IPS DF 4.7 (cell line): Measurements from ENCODE around the gene MRPS18A.
A peak's percentile ranks its signal among the peaks of the same experiment; 100 is the strongest.
"Not testable (repeated sequence)": the region's sequence is repeated elsewhere in the genome, so short reads cannot be mapped to it uniquely, and the experiment has no call there.

Source experiments
- DNase-seq: peaks from one replicate; pipeline ENCODE4 v3.0.0-alpha.2; 2013; ENCODE audit warnings: low spot score; ENCODE audit errors: extremely low read depth

Gene MRPS18A

DNA sequence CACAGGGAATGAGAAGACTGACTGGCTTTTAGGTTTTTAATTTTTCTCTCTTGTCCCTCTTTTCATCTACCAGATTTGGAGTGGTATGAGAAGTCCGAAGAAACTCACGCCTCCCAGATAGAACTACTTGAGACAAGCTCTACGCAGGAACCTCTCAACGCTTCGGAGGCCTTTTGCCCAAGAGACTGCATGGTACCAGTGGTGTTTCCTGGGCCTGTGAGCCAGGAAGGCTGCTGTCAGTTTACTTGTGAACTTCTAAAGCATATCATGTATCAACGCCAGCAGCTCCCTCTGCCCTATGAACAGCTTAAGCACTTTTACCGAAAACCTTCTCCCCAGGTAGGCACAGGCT is 51.3 kb downstream of the MRPS18A start:
- DNase-seq = no peak

GRCh38 chr6:43635387-43636307 is 51.9 kb downstream of the MRPS18A start, which contains the start of gene MAD2L1BP:
TSS of gene MAD2L1BP (plus strand) at chr6:43635840. CDS start at chr6:43635876, 36 bp downstream.
- no peak for DNase-seq

- DNase-seq = no peak
Observed at GRCh38 chr6:43634702-43635303, 52.8 kb downstream of the MRPS18A start.

GRCh38 chr6:43633002-43633401 is 54.6 kb downstream of the MRPS18A start:
- not testable (repeated sequence) for DNase-seq

- DNase-seq = no peak
Observed at GRCh38 chr6:43630980-43631619, 56.5 kb downstream of the MRPS18A start.

GRCh38 chr6:43629505-43630300 is 57.9 kb downstream of the MRPS18A start:
- DNase-seq = peak; percentile 87

GRCh38 chr6:43629104-43629504 is 58.5 kb downstream of the MRPS18A start, which contains the start of gene GTPBP2:
TSS of gene GTPBP2 (minus strand) at chr6:43629264. CDS start at chr6:43629162, 102 bp downstream.
- peak; percentile 87 for DNase-seq

DNA sequence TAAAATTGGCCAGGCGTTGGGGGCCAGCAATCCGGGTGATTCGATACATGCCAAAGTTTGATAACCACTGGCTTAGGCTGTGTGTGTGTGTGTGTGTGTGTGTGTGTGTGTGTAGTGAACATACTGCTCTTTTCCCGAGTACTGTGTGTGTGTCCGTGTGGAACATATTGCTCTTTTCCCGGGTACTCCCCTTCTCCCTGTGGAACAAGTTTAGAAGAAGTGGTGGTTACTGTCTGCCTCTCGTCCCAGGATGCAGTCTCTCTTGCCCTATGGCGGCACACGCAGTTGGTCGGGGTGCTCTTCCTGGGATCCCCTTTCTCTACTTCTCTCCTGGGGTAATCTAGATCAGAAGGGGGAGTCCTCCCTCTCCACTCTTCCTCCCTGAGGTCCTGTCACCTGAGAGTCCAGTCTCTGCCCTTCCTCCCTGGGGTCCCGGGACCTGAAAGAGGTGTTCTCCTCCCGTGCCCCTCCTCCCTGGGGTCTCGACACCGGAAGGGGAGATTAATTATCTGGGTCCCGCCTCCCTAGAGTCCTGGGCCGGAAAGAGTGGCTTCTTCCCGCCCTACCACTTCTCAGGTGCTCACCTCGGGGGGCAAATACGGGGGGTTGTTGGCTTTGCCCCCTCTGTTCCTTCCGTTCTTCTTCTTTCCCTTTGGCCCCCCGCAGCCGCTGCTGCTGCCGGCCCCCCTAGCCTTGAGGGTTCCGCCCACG is 59.0 kb downstream of the MRPS18A start:
- no peak for DNase-seq

GRCh38 chr6:43627008-43627825 is 60.4 kb downstream of the MRPS18A start:
- no peak for DNase-seq

DNA sequence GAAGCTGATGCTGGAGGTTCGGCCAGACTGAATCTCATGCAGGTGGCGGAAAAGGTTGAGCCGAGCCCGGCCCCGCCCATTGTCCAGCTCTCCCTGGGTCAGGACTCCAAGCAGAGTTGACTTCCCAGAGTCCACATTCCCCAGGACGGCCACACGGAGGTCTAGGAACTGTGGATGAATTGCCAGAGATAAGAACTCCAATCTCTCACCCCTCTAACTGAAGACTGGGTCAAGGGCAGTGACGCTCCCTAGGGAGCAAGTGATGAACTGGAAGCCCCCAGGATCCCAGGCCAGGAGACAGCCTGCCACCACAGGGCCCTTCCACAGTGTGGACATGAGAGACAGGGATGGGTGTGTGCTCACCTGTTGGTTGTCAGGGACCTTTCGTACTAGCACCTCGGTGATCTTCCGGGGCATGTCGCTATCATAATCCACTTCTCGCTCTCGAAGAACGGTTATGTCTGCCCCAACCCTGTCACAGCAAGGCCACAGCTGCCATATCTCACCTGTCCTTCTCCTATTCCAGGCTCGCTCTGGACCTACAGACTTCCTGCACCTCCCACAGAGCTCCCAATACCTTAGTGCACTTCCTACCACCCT is 62.1 kb downstream of the MRPS18A start:
- no peak for DNase-seq

- DNase-seq = no peak
Observed at GRCh38 chr6:43624786-43625288, 62.8 kb downstream of the MRPS18A start.

DNA sequence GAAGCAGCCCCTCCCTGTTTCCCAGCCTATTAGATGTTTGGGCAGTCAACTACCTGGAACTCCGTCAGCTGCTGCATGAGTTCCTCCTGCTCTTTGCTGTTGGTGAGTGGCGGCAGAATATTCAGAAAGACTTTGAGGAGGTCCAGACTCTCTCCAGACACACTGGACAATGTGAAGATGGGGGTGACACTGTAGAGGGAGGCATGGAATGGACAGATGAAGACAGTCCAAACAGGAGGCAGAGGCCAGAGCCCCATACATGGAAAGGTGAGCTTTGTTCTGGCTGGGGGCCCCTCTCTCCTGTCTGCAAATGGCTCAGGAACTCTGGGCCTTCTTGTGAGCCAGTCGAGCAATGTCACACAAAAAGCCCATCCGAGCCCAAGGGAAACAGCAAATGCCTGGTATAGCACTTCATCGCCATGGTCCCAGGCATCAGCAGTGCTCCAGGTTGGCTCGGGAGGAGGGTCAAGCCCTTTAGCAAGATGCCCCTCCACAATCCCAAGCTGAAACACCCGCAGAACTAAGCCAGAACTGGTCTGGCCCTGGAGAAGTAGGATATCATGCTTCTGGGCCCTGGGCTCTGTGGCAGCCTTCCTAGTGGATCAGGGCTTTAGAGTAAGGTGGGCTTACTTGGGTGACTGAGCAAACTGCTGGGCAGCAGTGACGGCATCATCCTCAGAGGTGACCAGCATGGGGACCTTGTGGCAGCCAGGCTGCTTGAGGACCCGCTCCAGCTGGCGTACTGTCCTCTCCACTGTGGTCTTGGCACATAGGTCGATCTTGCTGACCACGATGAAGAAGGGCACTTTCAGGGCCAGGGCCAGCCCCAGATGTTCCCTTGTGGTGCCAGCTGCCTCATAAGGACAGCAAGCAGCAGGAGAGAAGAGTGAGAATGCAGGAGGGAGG is 63.5 kb downstream of the MRPS18A start:
- no peak for DNase-seq

DNA sequence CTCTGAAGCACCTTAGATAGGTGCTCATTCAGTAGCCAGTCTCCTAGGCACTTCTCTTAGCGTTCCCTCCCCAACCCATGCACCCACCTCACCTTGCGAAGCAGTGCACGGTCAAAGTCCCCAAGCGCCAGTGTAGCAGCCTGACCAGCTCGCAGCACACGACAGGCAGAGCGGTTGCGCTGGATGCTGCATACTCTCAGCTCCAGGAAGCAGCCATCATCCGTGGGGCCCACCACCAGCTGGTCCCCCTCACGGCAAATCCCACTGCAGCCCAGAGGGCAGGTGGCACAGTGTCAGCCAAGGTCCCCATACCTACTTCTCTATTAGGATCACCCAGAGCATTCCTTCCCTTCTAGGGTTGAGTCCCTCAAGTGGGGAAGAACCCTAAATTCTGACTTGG is 65.0 kb downstream of the MRPS18A start:
- DNase-seq = no peak

DNA sequence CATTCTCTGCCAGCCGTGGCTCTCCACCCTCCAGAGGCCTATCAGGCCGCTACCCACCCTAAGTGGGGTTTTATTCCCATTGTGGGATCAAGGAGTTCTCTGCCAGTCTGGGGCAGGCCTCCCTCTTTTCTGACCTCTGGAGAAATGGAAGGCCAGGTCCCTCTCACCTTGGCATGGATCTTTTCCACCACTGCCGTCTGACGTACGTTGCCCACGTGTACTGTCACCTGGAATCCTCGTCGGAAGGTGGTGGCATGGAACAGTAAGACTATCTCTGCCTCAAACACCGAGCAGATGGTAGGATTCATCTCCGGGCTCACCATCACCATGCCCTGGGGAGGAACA is 65.8 kb downstream of the MRPS18A start:
- no peak for DNase-seq
